Activated CD4-positive, alpha-beta T cell treated with anti-CD3 and anti-CD28 coated beads, Interleukin-2, amount 10 ng/mL, durations not matched to agents 7 days and 5 days (primary cell): Measurements from ENCODE around the gene STIMATE. TPM values are rescaled to one million over a fixed set of nuclear protein-coding genes. Genes with fewer than 3 reads are reported as not detected.

Experiments
- CTCF ChIA-PET: fragments of 350-600 bp; sonication (Branson Sonifier 250); formaldehyde crosslinking; loops from one replicate; lab custom pipeline; 2021; ENCODE audit warnings: antibody characterized with exemption; lab: Charles Lee
- POLR2A ChIA-PET: fragments of 350-600 bp; sonication (Branson Sonifier 250); formaldehyde crosslinking; loops from one replicate; lab custom pipeline; 2021; ENCODE audit warnings: antibody characterized with exemption; lab: Charles Lee
- DNase-seq: peaks from one replicate; pipeline ENCODE4 v3.0.0-alpha.2; 2020
- H3K27ac Mint-ChIP-seq: one replicate; pipeline ENCODE4 v1.8.0; 2021; ENCODE audit warnings: mild to moderate bottlenecking, moderate library complexity, mixed read lengths
- H3K27me3 Mint-ChIP-seq: one replicate; pipeline ENCODE4 v1.8.0; 2021; ENCODE audit warnings: mixed read lengths
- H3K36me3 Mint-ChIP-seq: one replicate; pipeline ENCODE4 v1.8.0; 2021; ENCODE audit warnings: low read depth, mixed read lengths
- H3K4me1 Mint-ChIP-seq: one replicate; pipeline ENCODE4 v1.8.0; 2021; ENCODE audit warnings: mixed read lengths
- H3K4me3 Mint-ChIP-seq: one replicate; pipeline ENCODE4 v1.8.0; 2021; ENCODE audit warnings: mild to moderate bottlenecking, moderate library complexity, mixed read lengths
- H3K9me3 Mint-ChIP-seq: one replicate; pipeline ENCODE4 v1.8.0; 2021; ENCODE audit warnings: mixed read lengths
- total RNA-seq, 2 experiments: library from RNA; stranded (reverse); gene quantifications; one replicate each; pipeline ENCODE4 v1.2.3, GENCODE V29; 2021

The STIMATE gene
- total RNA-seq, 2 experiments from 2014 or later = 30.1 to 35.0 TPM

- H3K4me1 Mint-ChIP-seq = peaks cover 61% of the 10 kb centered on the region
- peak overlapping the region; percentile 78 for H3K4me3 Mint-ChIP-seq
- no peaks in the 10 kb centered on the region for H3K9me3 Mint-ChIP-seq
- peak overlapping the region; percentile 93 for H3K27ac Mint-ChIP-seq
- ChIA-PET POLR2A (no interaction called here), CTCF (interaction anchor here (0.8 to 1.6 kb wide), 3 partner anchors 10 to 102 kb away, joined by 3 to 6 read pairs (median 3); no protein-coding TSS in a partner anchor)
- H3K36me3 Mint-ChIP-seq = peaks cover 21% of the 10 kb centered on the region
- H3K27me3 Mint-ChIP-seq = no peaks in the 10 kb centered on the region
- no peak for DNase-seq
Measured at GRCh38 chr3:52892290-52892624, 5.1 kb downstream of the STIMATE start.

DNA sequence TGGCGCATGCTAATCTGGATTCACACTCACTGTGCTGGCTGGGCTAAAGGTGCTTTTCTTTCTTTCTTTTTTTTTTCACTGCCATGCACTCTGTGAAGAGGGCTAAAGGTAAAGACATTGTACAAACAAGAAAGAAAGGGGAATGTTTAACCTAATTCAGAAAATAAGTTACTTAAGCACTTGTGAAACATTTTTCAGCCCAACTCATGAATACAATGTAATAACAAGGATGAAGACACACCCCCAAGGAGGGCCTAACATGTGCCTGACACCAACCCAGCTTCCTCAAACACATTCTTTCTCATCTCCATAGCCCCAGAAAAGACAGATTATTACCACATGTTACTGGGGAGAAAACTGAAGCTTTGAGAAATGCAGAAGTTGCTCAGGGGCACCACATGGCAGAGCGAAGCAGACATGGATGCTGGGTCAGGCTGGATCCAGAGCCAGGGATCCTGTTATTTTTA, 5.7 kb downstream of the STIMATE start:
- POLR2A ChIA-PET = no interaction called here
- H3K9me3 Mint-ChIP-seq = no peaks in the 10 kb centered on the region
- peak overlapping the region; percentile 78 for H3K4me3 Mint-ChIP-seq
- H3K27me3 Mint-ChIP-seq = no peaks in the 10 kb centered on the region
- DNase-seq = no peak
- CTCF ChIA-PET = no interaction called here
- peaks cover 61% of the 10 kb centered on the region for H3K4me1 Mint-ChIP-seq
- H3K36me3 Mint-ChIP-seq = peaks cover 22% of the 10 kb centered on the region
- peak overlapping the region; percentile 93 for H3K27ac Mint-ChIP-seq

- no peak for DNase-seq
- Mint-ChIP-seq H3K36me3 (peaks cover 24% of the 10 kb centered on the region), H3K27ac (peak overlapping the region; percentile 93), H3K4me3 (no peak overlapping the region), H3K4me1 (peaks cover 58% of the 10 kb centered on the region), H3K27me3 (no peaks in the 10 kb centered on the region), H3K9me3 (no peaks in the 10 kb centered on the region)
- CTCF ChIA-PET = no interaction called here
- POLR2A ChIA-PET = no interaction called here
Measured at GRCh38 chr3:52891164-52891563, 6.2 kb downstream of the STIMATE start.

DNA sequence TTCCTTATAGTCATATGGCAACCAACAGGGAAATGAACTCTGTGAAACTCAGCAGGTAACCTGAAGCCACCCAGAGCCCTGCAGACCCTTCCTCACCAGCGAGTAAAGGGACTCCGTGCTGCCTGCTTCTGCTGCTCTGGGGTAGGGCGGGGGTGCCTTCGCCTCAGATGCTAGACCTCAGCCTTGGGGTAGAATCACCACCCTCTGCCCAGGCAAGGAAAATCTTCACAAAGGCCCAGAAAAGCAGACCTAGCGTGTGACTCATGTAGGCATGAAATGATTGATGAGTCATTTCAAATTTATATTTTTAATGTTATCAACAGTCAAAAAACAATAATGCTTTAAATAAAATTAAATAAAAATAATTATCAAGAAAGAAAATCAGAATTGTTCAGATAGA, 6.6 kb downstream of the STIMATE start:
- no peak overlapping the region for H3K4me3 Mint-ChIP-seq
- peak overlapping the region; percentile 46 for H3K27ac Mint-ChIP-seq
- DNase-seq = no peak
- H3K4me1 Mint-ChIP-seq = peaks cover 54% of the 10 kb centered on the region
- CTCF ChIA-PET = no interaction called here
- H3K27me3 Mint-ChIP-seq = no peaks in the 10 kb centered on the region
- H3K36me3 Mint-ChIP-seq = peaks cover 28% of the 10 kb centered on the region
- POLR2A ChIA-PET = no interaction called here
- H3K9me3 Mint-ChIP-seq = no peaks in the 10 kb centered on the region

- Mint-ChIP-seq H3K9me3 (no peaks in the 10 kb centered on the region), H3K36me3 (peaks cover 31% of the 10 kb centered on the region), H3K4me1 (peaks cover 46% of the 10 kb centered on the region), H3K27me3 (no peaks in the 10 kb centered on the region), H3K4me3 (no peak overlapping the region), H3K27ac (no peak overlapping the region)
- DNase-seq = no peak
- ChIA-PET POLR2A (no interaction called here), CTCF (interaction anchor here (0.9 kb wide), 1 partner anchor 10 kb away, joined by 3 read pairs; no protein-coding TSS in a partner anchor)
Measured at GRCh38 chr3:52889901-52890300, 7.4 kb downstream of the STIMATE start.

- Mint-ChIP-seq H3K27ac (no peak overlapping the region), H3K36me3 (peaks cover 24% of the 10 kb centered on the region), H3K4me3 (no peak overlapping the region), H3K4me1 (peaks cover 26% of the 10 kb centered on the region), H3K27me3 (no peaks in the 10 kb centered on the region), H3K9me3 (peaks cover 4% of the 10 kb centered on the region)
- DNase-seq = no peak
- ChIA-PET CTCF (no interaction called here), POLR2A (no interaction called here)
Measured at GRCh38 chr3:52887166-52887565, 10.2 kb downstream of the STIMATE start.

- Mint-ChIP-seq H3K9me3 (peaks cover 4% of the 10 kb centered on the region), H3K4me3 (no peak overlapping the region), H3K27me3 (no peaks in the 10 kb centered on the region), H3K4me1 (peaks cover 19% of the 10 kb centered on the region), H3K36me3 (peaks cover 24% of the 10 kb centered on the region), H3K27ac (no peak overlapping the region)
- DNase-seq = no peak
- POLR2A ChIA-PET = no interaction called here
- CTCF ChIA-PET = no interaction called here
Measured at GRCh38 chr3:52886049-52886730, 11.2 kb downstream of the STIMATE start.

- no peak overlapping the region for H3K27ac Mint-ChIP-seq
- no peak overlapping the region for H3K4me3 Mint-ChIP-seq
- H3K27me3 Mint-ChIP-seq = no peaks in the 10 kb centered on the region
- H3K9me3 Mint-ChIP-seq = peaks cover 4% of the 10 kb centered on the region
- peaks cover 17% of the 10 kb centered on the region for H3K4me1 Mint-ChIP-seq
- ChIA-PET POLR2A (no interaction called here), CTCF (interaction anchor here (0.5 to 1.6 kb wide), 5 partner anchors 10 to 1855 kb away, joined by 3 to 5 read pairs (median 3); no protein-coding TSS in a partner anchor)
- DNase-seq = no peak
- H3K36me3 Mint-ChIP-seq = peaks cover 32% of the 10 kb centered on the region
Measured at GRCh38 chr3:52882377-52882776, 15.0 kb downstream of the STIMATE start.

- Mint-ChIP-seq H3K27me3 (no peaks in the 10 kb centered on the region), H3K9me3 (peaks cover 4% of the 10 kb centered on the region), H3K27ac (no peak overlapping the region), H3K4me3 (no peak overlapping the region), H3K36me3 (peaks cover 32% of the 10 kb centered on the region), H3K4me1 (peaks cover 17% of the 10 kb centered on the region)
- no peak for DNase-seq
- POLR2A ChIA-PET = no interaction called here
- CTCF ChIA-PET = interaction anchor here (0.5 to 1.6 kb wide), 3 partner anchors 13 to 1854 kb away, joined by 3 to 4 read pairs (median 3); no protein-coding TSS in a partner anchor
Measured at GRCh38 chr3:52881871-52882270, 15.5 kb downstream of the STIMATE start.

DNA sequence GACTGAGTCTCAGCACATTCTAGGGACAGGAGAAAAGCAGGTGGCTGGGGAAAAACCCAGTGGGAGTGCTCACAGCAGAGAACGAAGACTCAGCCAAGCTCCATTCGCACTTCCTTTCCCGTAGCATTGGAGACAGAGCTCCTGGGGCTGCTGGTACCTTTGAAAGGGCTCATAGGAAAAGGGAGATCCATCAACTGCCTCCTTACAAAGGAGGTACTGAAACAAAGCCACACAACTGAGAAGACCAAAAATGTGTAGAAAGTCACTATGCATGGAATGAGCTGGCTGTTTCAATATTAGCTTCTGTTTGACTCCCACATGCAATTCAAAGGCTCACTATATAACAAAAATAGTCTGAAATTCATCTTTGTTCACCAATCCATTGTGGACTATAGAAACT, 16.9 kb downstream of the STIMATE start:
- CTCF ChIA-PET = interaction anchor here (0.9 to 1.2 kb wide), 3 partner anchors 9 to 18 kb away, joined by 3 to 5 read pairs (median 3); no protein-coding TSS in a partner anchor
- DNase-seq = no peak
- H3K27me3 Mint-ChIP-seq = no peaks in the 10 kb centered on the region
- POLR2A ChIA-PET = no interaction called here
- no peak overlapping the region for H3K27ac Mint-ChIP-seq
- H3K36me3 Mint-ChIP-seq = peaks cover 19% of the 10 kb centered on the region
- H3K4me1 Mint-ChIP-seq = peaks cover 23% of the 10 kb centered on the region
- H3K9me3 Mint-ChIP-seq = peaks cover 4% of the 10 kb centered on the region
- H3K4me3 Mint-ChIP-seq = no peak overlapping the region

DNA sequence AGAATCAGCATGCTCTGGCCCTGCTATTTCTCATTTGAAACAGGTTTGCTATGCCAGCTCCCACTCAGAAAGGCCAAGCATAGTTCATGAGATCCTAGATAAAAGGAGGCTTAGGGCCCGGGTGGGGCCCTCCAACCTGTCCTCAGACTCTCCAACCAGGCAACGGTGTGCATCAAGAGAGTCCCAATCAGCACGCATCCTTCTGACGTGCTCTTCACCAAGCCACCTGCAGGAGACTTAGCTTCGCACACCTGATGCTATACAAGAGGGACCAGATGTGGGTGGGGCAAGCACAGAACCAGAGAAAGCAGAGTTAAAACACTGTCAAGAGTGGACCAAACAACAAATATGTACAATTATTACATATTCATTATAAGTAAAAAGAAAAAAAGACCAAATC, 17.3 kb downstream of the STIMATE start:
- no peak overlapping the region for H3K4me3 Mint-ChIP-seq
- no peaks in the 10 kb centered on the region for H3K27me3 Mint-ChIP-seq
- peaks cover 4% of the 10 kb centered on the region for H3K9me3 Mint-ChIP-seq
- ChIA-PET CTCF (interaction anchor here (0.9 to 1.2 kb wide), 3 partner anchors 9 to 19 kb away, joined by 3 to 5 read pairs (median 3); no protein-coding TSS in a partner anchor), POLR2A (no interaction called here)
- peaks cover 27% of the 10 kb centered on the region for H3K4me1 Mint-ChIP-seq
- no peak overlapping the region for H3K27ac Mint-ChIP-seq
- DNase-seq = no peak
- peaks cover 15% of the 10 kb centered on the region for H3K36me3 Mint-ChIP-seq

GRCh38 chr3:52879581-52879980, 17.8 kb downstream of the STIMATE start:
- H3K27ac Mint-ChIP-seq = no peak overlapping the region
- CTCF ChIA-PET = interaction anchor here (0.9 to 1.2 kb wide), 3 partner anchors 10 to 19 kb away, joined by 3 to 5 read pairs (median 3); no protein-coding TSS in a partner anchor
- POLR2A ChIA-PET = no interaction called here
- no peaks in the 10 kb centered on the region for H3K27me3 Mint-ChIP-seq
- no peak for DNase-seq
- H3K4me3 Mint-ChIP-seq = no peak overlapping the region
- H3K9me3 Mint-ChIP-seq = peaks cover 1% of the 10 kb centered on the region
- peaks cover 29% of the 10 kb centered on the region for H3K4me1 Mint-ChIP-seq
- H3K36me3 Mint-ChIP-seq = peaks cover 10% of the 10 kb centered on the region

DNA sequence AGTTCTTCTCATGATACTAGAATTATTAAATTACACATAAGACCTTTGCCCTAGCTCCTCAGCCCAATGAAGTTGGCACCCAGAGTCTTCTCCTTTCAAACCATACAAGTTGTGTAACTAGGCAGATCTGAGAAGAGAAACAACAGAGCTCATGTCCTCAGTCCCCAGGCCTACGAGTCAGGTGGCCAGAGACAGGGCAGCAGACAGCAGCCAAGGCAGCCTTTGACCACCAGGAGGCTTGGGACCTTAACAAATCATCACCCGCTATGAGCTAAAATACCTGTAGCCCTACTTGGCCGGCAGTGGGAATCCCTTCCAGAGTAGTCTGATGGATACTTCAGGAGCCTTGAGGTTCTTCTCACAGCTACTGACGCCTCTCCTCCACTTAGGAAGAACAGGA, 18.3 kb downstream of the STIMATE start:
- H3K9me3 Mint-ChIP-seq = no peaks in the 10 kb centered on the region
- ChIA-PET CTCF (no interaction called here), POLR2A (no interaction called here)
- H3K36me3 Mint-ChIP-seq = peaks cover 10% of the 10 kb centered on the region
- no peak overlapping the region for H3K4me3 Mint-ChIP-seq
- DNase-seq = no peak
- peaks cover 32% of the 10 kb centered on the region for H3K4me1 Mint-ChIP-seq
- no peak overlapping the region for H3K27ac Mint-ChIP-seq
- H3K27me3 Mint-ChIP-seq = no peaks in the 10 kb centered on the region
